HT-29 (cell line): Measurements from ENCODE around the gene CDC7. TPM values are rescaled to one million over a fixed set of nuclear protein-coding genes. Genes with fewer than 3 reads are reported as not detected.
A peak's percentile ranks its signal among the peaks of the same experiment; 100 is the strongest.

Experiments used
- DNase-seq: peaks from one replicate; pipeline ENCODE4 v3.0.0-alpha.2; 2015; ENCODE audit warnings: low spot score
- total RNA-seq: library from RNA; depleted of rRNA; stranded (reverse); fragments of >200 nt; shearing (Covaris generic); gene quantifications from 2 replicates; pipeline ENCODE4 v1.2.3, GENCODE V29; 2014

CDC7 gene
- total RNA-seq, 1 experiment from 2014 or later, result 6.6 TPM

DNA sequence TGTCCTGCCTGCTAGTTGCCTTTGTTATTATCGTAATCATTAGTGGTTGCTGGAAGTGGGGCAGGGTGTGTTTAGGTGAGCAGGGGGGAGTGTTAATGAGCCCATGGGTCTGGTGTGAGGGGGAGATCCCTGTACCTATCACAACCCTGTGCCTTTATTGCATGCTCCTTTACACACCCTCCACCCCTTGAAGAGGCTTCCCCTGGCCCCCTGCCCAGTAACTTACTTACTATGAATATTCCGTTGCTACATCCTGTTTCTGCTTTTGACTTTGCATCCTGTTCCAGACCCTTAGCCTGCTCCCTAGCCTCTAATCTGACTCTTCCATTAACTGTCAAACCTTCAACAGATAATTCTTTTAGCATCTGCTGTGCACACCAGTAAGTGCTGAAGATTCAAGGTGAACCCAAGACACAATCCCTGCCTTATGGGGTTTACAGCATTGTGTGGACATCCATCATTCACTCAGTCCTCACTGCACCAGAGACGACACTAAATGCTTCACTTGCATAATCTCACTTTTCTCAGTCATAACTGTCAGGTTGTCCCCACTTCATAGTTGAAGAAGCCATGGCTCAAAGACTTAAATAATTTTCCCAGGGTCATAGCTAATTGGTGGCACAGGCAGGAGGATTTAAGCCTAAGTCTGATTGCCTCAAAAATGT is 47.9 kb downstream of the CDC7 start:
- no peak for DNase-seq

DNA sequence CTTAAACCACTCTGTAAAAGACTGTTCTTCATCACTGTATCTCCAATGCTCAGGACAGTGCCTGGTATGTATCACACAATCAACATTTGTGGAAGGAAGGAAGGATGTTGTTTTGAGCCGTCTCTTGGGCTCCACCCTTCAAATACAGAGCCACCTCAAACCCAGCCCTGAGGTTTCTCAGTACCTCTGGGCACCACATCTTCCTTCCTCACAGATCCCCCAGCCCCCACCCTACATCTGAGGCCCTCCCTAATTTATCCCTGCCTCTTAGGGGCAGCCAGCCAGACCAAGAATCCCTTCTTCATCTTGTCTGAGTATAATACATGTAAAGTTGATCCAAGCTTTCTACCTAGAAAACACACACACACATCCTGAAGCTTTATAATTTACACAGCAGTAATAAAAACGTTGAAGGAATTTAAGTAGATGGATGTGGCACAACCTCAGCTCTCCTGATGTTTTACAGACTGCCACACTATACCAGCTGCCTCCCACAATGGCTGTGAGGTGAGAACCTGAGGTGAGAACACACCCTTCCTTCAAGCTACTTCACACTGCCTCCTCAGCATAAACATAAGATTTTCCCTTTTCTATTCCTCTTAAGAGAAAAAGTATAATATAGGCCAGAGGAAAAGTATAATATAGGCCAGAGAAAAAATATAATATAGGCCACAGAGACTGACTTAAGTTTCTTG is 48.5 kb downstream of the CDC7 start:
- no peak for DNase-seq

DNA sequence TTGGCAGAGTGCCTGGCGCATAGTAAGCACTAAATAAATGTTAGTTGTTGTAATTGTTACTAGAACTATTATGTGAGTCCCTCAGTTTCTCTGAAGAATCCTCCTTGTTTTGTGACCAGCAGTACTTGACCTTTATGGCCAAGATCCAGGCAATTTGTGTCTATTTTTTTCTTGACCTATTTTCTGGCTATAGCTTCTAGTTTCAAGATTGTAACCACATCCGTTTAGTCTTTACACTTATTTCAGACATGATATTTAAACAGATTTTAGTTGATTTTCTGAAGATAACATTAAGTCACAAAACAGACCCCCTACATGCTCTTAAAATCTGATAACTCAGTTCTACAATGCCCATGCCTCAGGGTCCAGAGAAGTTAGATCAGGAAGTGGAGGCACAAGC is 50.3 kb downstream of the CDC7 start:
- DNase-seq, result no peak

DNA sequence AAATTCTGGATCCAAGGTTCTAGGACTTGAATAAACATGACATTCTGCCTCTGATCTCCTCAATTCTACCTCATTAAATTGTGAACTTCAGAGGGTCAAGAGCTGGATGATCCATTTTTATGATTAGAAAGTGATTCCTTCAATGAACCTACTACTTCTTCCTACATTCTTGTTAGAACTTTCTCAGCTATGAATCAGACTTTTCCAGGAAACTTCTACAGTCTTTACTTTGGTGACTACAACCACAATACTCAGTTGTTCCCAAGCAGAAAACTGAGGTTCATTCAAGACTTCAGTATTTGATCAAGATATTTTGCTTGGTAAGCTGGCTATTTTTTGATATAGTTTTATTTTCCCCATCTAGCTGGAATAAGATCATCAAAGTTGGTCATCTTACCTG is 51.4 kb downstream of the CDC7 start:
- no peak for DNase-seq

DNA sequence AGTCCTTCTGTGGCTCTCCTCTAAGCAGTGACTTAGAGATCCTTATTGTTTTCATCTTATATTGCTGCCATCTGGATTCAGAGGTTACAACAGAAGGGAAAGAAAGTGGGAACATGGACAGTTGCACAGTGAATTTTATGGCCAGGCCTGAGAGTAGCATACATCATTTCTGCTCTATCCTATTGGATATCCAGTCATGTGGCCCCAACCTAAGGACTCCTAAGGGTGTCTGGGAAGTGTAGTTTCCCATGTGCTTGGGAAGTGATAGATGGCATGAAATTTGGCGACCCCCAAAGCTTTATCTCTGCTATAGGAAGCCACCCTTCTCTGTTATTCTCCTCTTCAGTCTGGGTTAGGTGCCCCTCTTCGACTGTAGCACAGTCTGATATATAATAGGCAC is 51.9 kb downstream of the CDC7 start:
- DNase-seq, result no peak

DNA sequence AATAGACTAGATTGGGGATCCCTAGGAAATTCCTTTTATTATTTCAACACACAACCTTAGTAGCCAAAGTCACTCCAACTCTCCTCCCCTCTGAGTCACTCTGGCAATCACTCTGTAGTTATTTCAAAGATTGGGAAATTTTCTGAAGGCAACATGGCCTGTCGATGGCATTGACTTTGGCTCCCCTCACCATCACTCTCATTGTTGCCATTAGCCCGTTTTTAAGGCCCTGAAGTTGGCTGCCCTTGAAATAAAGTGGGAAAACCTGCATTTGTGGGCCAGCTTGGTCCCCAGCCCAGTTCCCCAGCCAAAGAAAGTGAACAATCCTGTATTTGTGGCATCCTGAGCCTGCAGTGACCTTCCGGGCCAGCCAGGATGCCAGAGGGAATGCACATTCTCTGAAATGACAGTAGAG is 52.5 kb downstream of the CDC7 start:
- DNase-seq, result no peak

DNA sequence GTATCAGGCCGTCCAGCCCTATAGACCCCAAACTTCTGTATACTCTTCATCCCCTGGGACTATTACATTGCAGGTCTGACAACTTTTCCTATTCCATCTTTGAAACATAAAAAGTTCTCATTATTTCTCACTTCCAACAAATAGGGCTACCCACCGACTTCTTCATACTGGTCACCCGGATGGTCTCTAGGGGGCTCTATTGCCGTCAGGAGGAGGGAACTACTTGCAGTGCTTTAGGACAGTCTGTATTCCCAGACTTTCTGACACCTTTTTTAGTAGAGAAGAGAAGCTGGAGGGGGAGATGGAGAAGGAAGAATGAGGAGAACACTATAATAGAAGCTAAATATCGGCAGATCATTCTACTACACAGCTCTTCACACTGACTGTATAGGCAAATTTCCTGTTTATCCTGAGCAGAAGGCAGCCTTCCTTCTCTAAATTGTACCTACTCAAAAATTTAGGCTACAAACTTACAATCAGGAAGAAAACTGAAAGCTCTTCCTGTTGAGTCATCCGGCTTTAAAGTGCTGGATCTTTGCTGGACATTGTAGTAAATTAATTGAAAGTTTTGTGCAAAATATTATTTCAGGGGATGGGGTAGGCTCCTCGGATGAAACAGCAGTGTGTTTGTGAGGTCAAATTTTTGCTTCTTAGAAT is 54.6 kb downstream of the CDC7 start:
- no peak for DNase-seq

DNA sequence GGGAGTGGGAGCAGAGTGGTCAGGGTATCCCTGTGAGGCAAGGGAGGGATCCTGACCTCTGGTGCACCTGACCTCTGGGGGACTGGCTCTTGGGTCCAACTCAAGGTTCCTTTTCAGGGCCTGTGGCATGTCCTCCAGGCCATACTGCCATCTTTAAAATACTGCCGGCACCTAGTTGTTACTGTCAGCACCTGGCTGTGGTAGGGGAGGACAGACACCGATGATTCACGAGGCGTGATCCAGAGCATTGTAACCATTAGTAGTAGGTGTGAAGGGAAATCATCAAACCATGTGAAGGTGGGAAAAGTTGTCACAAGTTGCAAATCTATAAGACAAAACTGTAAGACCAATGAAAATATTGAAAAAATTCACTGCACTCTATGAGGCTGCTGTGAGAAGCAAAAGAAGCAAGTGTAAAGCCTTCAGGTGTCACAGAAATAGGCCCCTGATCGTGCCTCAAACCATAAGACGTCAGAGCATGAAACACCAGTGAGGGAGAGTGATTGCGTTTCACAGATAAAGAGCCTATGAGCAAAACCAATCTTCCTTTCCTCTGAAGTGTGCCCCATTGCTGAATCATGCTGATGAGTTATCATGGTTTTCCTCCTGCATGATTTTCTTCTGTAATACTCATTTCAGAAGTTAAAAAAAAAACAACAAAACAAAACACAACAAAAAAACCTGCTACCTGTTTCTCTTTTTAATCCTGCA is 55.3 kb downstream of the CDC7 start:
- DNase-seq, result no peak

DNA sequence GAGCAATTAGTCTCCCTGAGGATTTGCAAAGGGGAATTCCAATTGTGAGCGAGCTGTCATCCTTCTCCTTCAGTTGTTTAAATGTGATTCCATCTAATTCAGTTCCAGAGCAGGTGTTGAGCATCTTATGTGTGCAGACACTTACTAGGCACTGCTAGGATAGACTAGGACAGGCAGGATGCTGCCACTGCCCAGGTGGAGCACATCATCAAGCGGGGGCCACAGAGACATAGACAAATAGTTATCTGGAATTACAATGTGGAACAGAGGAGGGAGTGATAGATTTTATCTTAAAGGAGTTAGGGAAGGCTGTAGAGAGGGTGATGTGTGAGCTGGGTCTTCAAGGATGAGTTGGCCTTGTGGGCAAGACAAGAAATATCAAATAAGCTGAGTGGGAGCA is 55.9 kb downstream of the CDC7 start:
- no peak for DNase-seq

DNA sequence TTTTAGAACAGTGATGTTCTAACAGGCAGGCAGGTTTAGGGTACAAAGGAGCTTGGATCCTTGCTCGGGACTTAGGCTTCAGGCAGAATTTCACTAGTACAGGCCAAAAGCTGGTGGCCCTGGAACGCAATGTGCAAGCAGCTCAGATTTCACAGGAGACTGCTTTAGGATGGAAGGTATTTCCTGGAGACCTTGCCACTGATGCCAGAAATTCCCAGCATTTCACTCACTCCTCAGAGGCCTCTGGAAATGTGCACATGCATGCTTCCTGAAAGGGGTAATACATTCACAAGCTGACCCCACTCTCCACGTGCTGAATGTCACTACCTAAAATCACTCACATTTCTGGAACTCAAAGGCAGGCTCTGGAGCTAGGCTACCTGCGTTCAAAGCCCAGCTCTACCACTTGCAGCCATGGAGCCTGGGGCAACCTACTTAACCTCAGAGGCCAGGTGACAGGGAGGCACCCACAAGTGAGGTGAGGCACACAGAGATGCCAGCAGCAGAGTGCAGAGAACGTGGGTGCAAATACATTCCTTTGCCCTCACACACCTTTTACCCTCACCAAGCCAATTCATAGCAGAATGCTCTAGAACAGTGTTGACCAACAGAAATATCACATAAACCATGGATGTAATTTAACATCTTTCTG is 56.5 kb downstream of the CDC7 start:
- no peak for DNase-seq

DNA sequence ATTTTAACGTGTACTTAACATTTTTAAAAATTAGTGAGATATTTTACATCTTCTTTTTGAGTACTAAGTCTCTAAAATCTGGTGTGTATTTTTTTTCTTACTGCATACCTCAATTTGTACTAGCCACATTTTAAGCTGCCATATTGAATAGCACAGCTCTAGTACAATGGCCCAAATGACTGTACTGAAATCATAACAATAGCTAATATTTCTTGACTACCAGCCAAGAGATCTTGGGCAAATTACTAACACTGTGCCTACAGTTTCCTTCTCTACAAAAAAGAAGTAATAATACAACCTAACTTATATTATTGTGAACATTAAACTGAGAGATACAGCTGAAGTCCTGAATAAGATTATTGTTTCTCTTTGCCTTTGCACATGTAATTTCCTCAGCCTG is 57.2 kb downstream of the CDC7 start:
- DNase-seq, result no peak

DNA sequence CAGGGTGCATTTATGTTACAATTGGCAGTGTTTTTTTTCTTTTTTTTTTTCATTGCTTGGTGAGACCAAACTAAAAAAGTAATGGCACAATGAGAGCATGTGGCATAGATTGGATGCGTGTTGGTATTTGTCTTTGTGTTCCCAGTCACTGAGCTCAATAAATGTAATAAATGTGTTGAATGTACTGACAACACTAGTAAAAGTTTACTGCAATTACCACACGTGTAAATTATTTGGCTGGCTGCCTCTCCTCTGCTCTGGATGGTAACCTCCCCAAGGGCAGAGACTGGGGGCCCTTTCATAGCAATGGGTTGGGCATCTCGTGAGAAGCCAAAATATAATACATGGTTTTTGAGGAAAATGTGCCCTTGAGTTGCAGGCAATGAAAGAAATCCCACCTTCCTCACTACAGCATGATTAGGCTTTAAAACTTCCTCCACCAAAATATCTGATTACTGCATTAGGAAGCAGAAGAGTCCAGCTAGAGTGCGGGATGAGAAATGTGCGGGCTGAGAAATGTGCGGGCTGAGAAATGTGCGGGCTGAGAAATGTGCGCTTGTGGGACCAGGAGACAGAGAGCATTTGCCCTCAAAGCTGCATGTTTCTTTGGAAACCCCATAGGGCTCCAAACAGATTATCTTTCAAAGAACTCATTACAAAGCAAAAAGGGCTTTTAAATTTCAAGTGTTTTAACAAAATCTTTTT is 58.5 kb downstream of the CDC7 start:
- DNase-seq, result no peak

DNA sequence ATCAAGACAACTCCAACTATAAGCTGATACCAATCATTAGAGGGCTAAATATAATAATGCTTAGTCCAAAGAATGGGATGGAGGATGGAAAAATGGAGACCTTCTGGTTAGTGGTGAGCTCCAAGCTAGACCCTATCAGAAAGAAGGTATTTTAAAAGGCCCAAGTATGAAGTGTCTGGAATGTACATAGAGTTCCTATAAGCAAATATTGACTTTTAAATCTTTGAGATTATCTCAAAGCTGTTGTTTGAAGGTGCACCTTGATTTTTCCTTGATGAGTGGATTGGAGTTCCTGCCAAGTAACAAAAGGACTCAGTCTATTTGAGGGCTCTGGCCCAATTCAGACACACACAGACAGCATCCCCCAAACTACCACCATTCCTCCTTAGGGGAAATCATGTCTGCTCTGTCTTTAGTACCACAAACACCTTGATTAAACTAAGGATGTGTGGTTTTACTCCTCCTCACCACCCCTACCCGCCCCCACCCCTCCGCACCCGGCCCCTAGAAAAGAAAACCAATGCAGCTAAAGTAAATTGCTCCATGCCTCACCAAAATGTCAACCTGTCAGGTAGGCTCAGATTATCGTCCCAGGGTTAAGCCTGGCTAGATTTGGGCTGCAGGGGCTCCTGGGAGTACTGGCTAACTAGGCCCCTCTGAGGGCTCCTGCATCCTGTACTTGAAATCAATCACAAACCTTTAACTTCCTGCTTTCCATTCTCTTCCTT is 59.4 kb downstream of the CDC7 start:
- DNase-seq, result no peak

DNA sequence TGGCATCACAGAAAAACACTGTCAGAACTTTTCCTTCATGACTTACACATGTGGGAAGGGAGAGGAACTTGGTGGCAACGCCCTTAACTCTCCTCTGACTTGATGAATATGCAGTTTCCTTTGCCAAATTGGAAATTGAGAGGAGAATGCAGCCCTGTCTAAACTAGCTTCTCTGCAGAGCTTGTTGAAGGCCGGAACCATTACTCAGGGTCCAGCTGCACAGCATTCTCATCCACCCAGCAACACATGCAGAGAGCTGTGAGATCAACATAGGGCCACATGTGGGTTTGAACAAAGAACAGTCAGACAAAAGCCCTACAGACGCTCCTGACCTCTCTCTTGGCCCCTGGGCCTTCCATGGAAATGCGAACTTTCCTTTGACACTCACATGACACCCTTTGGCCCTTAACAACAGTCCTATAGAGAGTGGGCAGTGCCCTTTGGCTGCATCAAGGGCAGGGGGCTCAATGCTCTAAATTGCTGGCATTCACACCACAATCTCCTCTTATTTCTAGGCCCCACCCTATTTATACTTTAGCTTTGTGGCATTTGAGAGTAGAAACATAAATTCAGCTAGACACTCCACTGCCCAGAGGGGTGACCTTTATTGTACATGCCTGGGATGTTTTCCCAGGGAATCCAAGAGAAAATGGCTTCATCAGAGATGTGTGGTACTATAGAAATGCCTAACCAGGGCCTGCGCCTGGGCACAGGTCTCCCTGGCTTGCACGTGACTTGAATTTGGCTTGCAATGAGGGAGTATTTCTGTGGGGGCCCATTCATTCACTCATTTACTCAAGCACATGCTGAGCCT is 64.4 kb downstream of the CDC7 start:
- DNase-seq, result no peak

DNA sequence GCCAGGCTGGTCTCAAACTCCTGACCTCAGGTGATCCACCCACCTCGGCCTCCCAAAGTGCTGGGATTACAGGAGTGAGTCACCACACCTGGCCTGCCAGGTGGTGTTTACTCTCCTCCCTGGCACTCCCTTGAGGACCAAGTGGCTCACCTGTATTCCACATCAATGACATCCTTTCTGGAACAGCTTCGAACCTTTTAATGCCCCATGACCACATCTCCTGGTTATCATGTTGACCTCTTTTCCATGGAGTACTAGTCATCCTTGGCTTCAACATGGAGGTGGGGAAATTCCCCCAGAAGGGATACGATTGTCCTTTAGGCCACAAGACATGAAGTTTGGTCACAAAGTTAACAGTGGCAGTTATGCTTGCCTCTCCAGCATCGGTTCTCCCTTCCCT is 66.9 kb downstream of the CDC7 start:
- no peak for DNase-seq

DNA sequence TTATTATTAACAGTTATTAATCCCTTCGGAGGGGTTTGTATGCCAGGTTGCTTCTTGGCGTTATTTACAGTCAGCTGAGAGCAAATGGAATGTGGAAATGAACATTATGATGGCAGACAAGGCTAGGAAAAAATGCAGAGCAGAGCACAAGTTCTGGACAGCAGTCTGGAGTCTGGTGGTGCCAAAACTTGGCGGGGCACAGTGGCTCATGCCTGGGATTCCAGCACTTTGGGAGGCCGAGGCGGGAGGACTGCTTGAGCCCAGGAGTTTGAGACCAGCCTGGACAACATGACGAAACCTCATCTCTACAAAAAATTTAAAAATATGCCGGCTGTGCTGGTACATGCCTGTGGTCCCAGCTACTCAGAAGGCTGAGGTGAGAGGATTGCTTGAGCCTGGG is 67.6 kb downstream of the CDC7 start:
- DNase-seq, result no peak

DNA sequence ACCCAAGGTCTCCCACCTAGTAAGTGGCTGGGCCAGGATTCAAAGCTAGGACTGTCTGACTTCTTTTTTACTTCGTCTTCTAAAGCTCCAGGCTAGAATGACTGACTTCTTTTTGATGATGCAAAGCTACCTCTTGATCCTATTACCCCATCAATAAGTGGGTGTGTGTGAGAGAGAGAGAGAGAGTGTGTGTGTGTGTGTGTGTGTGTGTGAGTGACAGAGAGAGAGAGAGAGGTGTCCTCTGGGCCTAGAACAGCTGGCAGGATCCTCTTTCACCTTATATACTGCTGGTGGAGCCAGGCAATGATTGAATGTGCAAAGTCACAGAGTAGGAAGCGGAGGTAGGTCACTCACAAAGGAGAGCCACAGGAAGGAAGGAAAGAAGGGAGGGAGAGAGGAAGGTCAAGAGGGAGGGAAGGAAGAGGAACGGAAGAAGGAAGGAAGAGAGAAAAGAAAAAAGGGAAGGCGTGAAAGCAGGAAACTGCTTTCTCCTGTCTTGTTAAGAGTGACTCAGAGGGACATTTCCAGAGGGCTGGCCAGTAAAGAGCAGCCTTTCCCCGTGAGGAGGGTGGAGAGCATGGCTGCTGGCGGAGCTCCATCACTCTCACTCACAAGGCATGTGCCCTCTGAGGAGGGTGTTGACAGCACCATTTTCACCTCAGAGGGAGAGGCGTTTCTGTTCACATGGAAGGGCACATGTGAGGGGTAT is 68.9 kb downstream of the CDC7 start:
- peak; percentile 27 for DNase-seq

DNA sequence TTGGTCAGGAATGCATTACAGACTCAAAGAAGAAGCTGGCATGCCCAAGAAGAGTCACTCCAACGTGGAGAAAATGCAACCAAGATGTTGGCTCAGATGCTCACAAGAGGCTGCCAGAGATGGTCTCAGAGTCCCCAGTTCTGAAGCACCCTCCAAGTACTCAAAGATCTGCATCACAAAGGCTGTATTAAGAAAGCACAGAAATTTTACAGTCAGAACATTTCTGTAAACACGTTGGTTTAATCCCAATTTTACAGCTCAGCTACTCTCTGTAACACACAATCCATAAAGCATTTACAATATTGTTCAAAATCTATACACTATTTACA is 69.4 kb downstream of the CDC7 start:
- no peak for DNase-seq

DNA sequence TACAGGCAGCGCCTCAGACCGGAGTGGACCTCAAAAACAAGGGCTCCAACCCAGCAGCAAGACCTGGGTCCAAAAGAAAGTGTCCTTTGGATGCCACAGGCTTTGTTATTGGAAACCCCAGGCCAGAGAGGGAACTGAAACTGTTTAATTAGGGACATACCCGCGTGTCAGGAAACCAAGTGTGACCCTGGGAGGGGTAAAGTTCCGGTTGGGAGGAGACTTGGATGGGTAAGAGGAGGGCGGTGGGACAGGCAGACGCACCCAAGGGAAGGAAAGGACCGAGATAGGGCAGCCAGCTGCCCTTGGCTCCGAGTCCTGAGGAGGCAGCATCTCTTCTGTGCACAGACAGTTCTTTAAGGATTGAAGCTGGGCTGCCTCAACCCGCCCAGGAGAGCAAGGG is 71.4 kb downstream of the CDC7 start:
- DNase-seq, result no peak
